ENCODE data around the gene TOP3B. TPM values are rescaled to one million over a fixed set of nuclear protein-coding genes. Genes with fewer than 3 reads are reported as not detected.

TOP3B gene
- total RNA-seq, 1 donor from 2014 or later, result 32.1 TPM

GRCh38 chr22:22022255-22022840 is 39.8 kb upstream of the TOP3B start:
- H3K4me1 ChIP-seq, result no peaks in the 10 kb centered on the region
- H3K27ac ChIP-seq, result no peak overlapping the region
- no peaks in the 10 kb centered on the region for H3K9me3 ChIP-seq
- peaks cover 5% of the 10 kb centered on the region for H3K27me3 ChIP-seq (ENCODE audit: low read depth)
- ATAC-seq, result peak in 1 of 2 donors; percentile 44
- DNase-seq, result no peak
- intact Hi-C loops (cut with DNase I), result no loop called here
- TF ChIP-seq CTCF (IDR thresholded peaks at IDR 0.05), result no peak
- H3K36me3 ChIP-seq, result no peaks in the 10 kb centered on the region
- H3K4me3 ChIP-seq, result no peak overlapping the region

DNA sequence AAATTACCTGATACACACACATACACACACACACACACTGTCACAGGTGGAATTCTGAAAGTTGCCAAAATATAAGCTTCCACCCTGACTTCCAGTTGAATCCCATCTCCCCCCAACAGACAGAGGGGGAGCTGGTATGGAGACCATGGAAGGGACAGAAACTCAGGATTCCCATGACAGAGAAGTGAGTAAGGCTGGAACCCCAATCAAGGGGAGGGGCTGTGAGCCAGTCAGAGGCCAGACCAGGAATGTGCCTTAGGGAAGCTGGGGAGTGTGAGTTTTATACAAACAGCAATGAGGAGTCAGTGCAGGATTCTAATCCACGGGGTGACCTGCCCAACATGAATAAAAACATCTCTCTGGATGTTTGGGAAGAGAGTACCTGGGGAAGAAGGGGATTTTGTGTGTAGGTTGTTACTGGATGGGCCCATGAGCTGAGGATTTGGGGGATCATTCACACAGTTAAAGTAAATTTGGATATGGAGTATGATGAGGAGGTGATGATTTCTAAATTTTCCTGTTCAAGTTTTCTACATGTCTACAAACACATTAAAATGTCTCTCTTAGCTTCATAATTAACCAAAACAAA is 38.7 kb upstream of the TOP3B start:
- ATAC-seq (no peak), DNase-seq (no peak)
- H3K9me3 ChIP-seq, result no peaks in the 10 kb centered on the region
- intact Hi-C loops (cut with DNase I), result no loop called here
- H3K27me3 ChIP-seq (ENCODE audit: low read depth), result peaks cover 5% of the 10 kb centered on the region
- no peak overlapping the region for H3K27ac ChIP-seq
- no peak for TF ChIP-seq CTCF (IDR thresholded peaks at IDR 0.05)
- H3K4me1 ChIP-seq, result no peaks in the 10 kb centered on the region
- no peak overlapping the region for H3K4me3 ChIP-seq
- no peaks in the 10 kb centered on the region for H3K36me3 ChIP-seq

- ATAC-seq, result no peak
- no peak overlapping the region for H3K4me3 ChIP-seq
- intact Hi-C loops (cut with DNase I), result no loop called here
- H3K4me1 ChIP-seq, result no peaks in the 10 kb centered on the region
- H3K9me3 ChIP-seq, result no peaks in the 10 kb centered on the region
- H3K27ac ChIP-seq, result no peak overlapping the region
- no peak for DNase-seq
- peaks cover 5% of the 10 kb centered on the region for H3K27me3 ChIP-seq (ENCODE audit: low read depth)
- TF ChIP-seq CTCF (IDR thresholded peaks at IDR 0.05), result no peak
- no peaks in the 10 kb centered on the region for H3K36me3 ChIP-seq
Observed at GRCh38 chr22:22020425-22020852, 37.9 kb upstream of the TOP3B start.

GRCh38 chr22:22019659-22020424 is 37.3 kb upstream of the TOP3B start:
- DNase-seq (no peak), ATAC-seq (no peak)
- Histone ChIP-seq H3K9me3 (no peaks in the 10 kb centered on the region), H3K4me1 (no peaks in the 10 kb centered on the region), H3K4me3 (no peak overlapping the region), H3K36me3 (no peaks in the 10 kb centered on the region), H3K27ac (no peak overlapping the region), H3K27me3 (ENCODE audit: low read depth) (peaks cover 5% of the 10 kb centered on the region)
- intact Hi-C loops (cut with DNase I), result no loop called here
- TF ChIP-seq CTCF (IDR thresholded peaks at IDR 0.05), result no peak

GRCh38 chr22:22018825-22019658 is 36.5 kb upstream of the TOP3B start:
- ATAC-seq (no peak), DNase-seq (no peak)
- Histone ChIP-seq H3K27ac (no peak overlapping the region), H3K4me1 (no peaks in the 10 kb centered on the region), H3K4me3 (no peak overlapping the region), H3K27me3 (ENCODE audit: low read depth) (peaks cover 5% of the 10 kb centered on the region), H3K9me3 (no peaks in the 10 kb centered on the region), H3K36me3 (no peaks in the 10 kb centered on the region)
- intact Hi-C loops (cut with DNase I), result no loop called here
- no peak for TF ChIP-seq CTCF (IDR thresholded peaks at IDR 0.05)
